ENCODE measurements around the gene ZBTB7A.

Gene ZBTB7A

GRCh38 chr19:4068047-4068966 lies 1.6 kb upstream of the ZBTB7A start:
- no peak for DNase-seq (ENCODE audit: low read depth)

GRCh38 chr19:4067396-4068046 lies 822 bp upstream of the ZBTB7A start:
- DNase-seq (ENCODE audit: low read depth) = peak; percentile 24

DNA sequence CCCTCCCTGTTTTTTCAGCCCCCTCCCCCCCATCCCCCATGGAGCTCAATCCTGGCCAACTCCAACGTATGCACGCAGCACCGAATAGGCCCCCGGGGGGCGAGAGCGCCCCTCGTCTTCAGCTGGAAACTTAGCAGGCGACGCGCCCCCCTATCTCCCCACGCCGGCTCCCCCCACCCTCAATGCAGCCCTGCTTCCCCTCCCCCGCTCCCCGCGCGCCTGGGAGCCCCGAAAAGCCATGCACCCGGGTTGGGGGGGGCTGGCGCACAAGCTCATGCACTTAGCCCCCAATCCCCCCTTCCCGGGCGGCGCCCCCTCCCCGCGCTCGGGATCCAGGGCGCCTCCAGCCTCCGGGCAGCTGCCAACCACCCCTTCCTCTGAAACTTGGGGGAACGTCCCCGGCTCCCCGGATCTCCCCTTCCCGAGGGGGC lies 508 bp downstream of the ZBTB7A start:
- DNase-seq (ENCODE audit: low read depth) = no peak

GRCh38 chr19:4065430-4066175 lies 1.1 kb downstream of the ZBTB7A start:
- DNase-seq (ENCODE audit: low read depth) = peak; percentile 97

- peak; percentile 32 for DNase-seq (ENCODE audit: low read depth)
Measured at GRCh38 chr19:4064496-4065260, 2.0 kb downstream of the ZBTB7A start.

DNA sequence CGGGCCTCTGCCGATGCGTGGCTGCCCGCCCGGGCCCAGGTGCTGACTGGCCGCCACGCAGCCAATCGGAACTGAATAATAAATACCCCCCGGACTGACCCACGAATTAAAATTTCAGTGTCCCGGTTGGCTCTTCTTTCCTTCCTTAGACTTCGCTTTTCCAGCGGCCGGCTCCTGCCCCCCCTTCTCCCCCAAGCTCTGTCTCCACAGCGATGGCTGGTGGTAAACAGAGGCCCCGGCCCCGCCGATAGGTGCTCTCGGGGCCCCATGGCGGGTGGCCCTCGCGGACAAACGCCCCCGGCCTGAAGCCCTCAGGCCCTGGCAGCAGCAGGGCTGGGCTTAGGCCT lies 2.6 kb downstream of the ZBTB7A start:
- peak; percentile 49 for DNase-seq (ENCODE audit: low read depth)

DNA sequence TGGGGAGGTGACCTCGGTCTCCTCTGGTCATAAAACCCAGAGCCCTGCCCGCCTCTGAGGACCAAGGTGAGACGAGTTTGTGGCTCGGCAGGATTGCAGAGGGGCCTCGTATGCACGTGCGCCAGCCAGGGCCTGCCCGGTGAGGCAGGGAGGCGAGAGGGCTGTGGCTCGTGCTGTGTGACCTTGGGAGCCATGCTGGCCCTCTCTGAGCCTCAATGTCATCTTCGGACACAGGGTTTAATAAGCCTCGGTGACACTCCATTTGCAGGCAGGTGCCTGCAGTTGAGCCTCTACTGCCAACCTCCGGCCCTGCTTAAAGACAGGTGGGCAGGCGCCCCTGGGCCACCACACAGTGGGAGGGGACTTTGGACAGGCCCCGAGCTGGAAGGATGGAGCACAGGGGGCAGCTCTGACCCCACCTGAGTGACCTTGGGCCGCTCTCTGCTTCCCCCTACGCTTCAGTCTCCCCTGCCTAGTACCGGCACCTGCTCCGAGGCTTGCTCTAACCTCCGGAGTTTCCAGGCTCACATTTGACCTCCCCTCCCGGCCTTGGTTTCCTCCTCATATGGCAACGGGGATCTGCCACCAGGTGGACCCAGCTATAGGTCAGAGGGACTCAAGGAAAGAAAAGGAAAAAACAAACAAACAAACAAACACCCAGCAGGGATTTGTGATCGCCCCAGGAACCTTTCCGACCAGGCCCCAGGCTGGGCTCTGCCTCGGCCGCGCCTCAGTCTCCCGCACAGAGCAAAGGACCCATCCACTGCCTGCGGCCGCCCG lies 3.1 kb downstream of the ZBTB7A start:
- no peak for DNase-seq (ENCODE audit: low read depth)

GRCh38 chr19:4062419-4063368 lies 4.0 kb downstream of the ZBTB7A start:
- no peak for DNase-seq (ENCODE audit: low read depth)

DNA sequence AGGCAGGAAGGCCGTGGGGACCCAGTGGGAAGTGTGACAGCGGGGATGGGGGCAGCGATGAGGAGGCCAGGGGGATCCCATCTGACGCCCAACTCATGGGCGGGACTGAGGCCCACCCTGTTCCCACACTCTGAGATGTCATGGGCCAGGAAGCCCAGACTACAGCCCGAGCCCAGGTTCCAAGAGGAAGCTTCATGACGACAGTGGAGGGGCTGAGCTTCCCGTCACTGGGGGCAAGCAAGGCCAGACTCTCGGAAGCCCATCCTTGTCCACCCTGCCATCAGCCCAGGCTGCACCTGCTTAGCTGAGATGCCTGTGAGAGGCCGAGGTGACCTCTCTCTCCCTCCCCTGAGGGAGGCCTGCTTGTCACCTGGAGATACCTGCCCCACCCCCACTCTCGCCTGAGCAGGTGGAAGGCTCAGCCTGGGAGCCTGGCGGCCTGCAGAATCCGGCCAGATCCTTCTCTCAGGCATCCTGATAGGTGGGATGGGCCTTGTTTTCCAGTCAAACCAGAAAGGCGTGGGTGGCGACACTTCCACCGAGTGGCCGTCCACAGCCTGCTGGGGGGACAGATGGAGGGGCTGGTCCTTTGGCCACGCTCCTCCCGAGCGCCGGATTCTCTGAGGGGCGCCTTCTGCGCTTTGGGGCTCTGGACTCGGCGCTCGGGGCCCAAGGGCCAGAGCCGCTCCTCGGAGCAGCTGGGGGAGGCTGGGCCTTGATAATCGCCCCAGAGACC lies 4.8 kb downstream of the ZBTB7A start:
- DNase-seq (ENCODE audit: low read depth) = no peak

DNA sequence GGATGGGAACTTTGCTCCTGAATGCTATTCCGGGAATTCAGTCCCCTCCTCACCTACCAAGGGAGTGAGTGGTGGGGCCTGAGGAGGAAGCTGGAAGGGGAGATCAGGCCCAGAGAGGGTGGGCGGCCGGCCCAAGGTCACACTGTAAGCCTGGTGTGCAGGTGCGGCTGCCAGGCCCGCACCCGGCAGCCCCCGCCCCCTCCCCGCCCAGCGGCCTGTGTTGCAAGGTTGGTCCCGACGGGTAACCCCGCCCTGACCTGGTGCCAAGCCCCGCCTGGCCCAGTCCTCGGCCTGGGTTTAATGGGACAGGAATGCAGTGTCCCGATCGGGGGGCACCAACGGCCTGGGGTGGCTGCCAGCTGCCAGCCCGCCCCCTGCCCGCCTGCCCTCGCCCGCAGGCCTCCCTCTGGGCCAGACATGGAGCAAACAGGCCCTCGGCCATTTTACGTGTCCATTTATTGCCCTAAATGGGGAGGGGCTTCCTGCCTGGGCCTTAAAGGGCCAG lies 5.5 kb downstream of the ZBTB7A start:
- DNase-seq (ENCODE audit: low read depth) = peak; percentile 35

DNA sequence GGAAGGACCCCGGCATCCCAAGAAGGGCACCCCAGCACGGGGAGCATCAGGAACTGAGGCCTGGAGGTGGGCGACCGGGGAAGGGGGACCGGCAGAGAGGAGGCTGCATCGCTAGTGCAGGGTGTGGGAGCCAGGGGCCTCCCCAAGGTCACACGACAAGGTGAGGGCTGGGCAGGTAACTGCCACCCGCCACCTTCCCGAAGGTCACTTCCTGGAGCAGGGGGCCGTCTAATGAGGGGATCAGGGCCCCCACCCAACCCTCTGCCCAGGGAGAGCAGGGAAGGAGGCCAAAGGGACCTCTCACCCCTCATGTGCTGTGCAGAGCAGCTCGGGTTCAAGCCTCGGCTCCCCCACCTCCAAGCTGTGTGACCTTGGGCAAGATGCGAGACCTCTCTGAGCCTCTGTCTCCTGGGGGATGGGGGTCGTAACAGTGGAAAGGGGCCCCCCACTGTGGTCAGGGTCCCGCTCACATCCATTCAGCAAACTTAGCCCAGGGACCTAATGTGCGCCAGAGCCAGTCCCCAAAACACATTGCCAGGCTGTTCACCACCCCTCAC lies 6.0 kb downstream of the ZBTB7A start:
- no peak for DNase-seq (ENCODE audit: low read depth)

DNA sequence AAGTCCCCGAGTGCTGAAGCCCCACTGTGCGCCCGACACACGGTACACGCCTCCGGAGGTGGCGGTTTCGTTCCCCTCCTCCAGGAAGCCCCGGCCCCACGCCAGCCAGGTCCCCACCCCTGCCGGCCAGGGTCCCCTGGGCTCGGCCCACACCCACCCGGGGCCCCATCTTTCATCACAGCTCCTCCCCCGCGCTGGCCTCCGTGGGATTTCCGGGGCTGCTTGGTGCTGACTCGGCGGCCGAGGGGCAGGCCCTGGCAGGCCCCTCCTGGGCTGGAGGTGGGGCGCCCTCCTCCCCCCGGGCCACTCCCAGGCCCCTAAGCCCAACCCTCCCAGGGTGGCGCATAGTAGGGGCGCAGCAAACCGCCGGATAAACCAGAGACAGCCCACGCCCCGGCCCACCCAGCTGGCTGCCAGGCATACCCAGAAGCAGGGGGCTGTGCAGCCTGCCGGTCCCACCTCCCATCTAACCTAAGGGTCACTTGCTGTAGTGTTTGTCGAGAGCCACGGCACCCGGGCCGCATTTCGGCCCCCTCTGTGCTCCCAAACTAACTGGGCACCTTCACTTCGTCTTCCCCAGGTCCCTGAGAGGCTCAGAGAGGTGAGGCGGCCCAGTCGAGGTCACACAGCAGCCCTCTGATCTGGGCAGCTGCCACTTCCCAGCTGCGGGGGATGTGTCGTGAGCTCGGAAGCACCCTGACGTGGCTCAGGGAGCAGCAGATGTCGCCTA lies 6.6 kb downstream of the ZBTB7A start:
- DNase-seq (ENCODE audit: low read depth) = peak; percentile 42

GRCh38 chr19:4059453-4059871 lies 7.2 kb downstream of the ZBTB7A start:
- no peak for DNase-seq (ENCODE audit: low read depth)

GRCh38 chr19:4058693-4059452 lies 7.8 kb downstream of the ZBTB7A start:
- DNase-seq (ENCODE audit: low read depth) = no peak

DNA sequence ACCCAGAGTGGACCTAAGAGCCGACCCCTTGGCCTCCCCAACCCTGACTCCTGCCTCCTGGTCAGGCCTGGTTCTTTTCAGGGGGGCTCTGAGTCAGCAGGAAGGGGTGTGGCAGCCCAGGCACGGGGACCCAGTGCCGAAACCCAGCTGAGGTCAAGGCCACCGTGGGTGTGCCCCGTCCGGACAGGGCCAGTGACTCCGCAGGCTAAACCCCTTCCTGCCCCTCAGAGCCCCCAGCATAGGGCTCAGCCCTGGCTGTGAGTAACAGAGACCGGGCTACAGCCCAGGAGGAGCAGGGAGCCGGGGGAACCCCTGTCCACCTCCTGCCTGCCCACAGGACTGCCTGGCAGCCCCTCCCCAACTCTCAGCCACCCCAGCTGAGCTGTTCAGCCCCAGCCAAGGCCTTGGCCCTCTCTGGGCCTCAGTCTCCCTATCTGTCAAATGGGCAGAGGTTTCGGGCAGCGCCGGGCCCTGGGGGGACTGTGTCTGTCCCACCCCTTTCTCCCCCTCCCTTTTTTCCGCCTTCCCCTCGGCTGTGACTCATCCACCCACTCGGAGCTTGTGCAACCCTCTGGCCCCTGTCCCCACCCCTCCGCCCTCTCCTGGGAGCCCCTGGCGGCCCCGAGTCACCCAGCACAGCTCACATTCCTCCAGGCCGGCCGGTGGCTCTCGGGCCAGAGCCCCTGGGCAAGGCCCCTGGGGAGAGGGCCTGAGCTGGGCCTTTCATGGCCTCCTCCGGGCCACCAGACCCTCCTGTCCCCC lies 8.6 kb downstream of the ZBTB7A start:
- peak; percentile 92 for DNase-seq (ENCODE audit: low read depth)

DNA sequence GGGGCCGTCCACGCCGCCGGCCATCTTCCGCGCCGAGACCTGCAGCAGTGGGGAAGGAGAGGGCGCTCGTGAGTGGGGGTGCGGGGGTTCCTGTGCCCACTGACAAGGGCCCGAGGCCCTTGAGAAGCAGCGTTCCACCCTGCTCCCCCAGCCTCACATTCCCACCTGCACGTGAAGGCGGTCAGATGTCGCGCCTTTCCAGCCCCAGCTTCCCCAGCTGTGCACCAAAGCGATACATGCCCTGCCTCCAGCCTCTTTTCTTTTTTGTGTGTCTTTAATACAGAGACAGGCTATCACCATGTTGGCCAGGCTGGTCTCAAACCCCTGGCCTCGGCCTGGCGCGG lies 11.5 kb downstream of the ZBTB7A start:
- DNase-seq (ENCODE audit: low read depth) = no peak

All from EH (cell line).